Astrocyte of the spinal cord (primary cell): ENCODE results near the gene SDCCAG8.

Experiments
- DNase-seq: peaks from one replicate; pipeline ENCODE4 v3.0.0; 2011; ENCODE audit warnings: low read depth, low spot score
- H3K4me3 ChIP-seq: 2 replicates; pipeline ENCODE4 v1.5.1; 2011; ENCODE audit warnings: low read depth, mild to moderate bottlenecking, low read length, moderate library complexity
- in situ Hi-C: cut with HindIII; loops from 2 replicates; pipeline ENCODE4 v1.10.0; 2017; ENCODE audit warnings: low sequenced_read_pairs
- TF ChIP-seq, protein P1 (sequence below): IDR thresholded peaks from 2 replicates; pipeline ENCODE4 v1.5.1; 2012; ENCODE audit warnings: low read depth, mild to moderate bottlenecking, low read length, inconsistent platforms

The SDCCAG8 gene

DNA sequence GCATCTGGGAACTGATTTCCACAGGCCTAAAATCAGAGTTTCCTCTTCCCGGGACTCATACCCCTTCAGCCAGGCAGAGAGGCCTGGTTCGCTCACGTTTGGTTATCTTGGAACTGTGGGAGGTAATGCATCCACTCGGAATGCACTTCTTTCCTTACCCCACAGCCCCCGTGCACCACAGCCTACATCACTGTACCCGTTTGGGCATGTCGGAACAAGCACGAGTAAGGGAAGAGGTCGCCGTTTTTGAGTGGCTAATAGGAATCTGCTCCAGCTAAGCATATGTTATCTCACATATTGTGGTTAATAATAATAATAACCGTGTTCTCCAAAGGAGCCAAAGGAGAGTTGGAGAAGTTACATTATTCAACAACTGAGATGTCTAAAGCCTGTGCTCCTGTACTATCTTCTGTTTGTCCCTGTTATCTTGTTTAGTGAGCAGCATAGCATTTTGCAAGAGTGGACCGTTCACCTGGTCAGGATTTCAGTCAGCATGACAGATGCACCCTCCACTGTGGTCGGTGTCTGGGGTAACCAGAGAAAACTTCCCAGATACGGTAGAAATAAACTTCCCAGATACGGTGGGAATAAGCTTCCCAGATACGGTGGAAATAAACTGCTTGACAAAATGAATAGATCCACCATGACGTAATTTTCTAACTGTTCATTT is 198.6 kb downstream of the SDCCAG8 start:
- no peak for DNase-seq
- in situ Hi-C loops: no loop called here
- TF ChIP-seq, protein P1, sequence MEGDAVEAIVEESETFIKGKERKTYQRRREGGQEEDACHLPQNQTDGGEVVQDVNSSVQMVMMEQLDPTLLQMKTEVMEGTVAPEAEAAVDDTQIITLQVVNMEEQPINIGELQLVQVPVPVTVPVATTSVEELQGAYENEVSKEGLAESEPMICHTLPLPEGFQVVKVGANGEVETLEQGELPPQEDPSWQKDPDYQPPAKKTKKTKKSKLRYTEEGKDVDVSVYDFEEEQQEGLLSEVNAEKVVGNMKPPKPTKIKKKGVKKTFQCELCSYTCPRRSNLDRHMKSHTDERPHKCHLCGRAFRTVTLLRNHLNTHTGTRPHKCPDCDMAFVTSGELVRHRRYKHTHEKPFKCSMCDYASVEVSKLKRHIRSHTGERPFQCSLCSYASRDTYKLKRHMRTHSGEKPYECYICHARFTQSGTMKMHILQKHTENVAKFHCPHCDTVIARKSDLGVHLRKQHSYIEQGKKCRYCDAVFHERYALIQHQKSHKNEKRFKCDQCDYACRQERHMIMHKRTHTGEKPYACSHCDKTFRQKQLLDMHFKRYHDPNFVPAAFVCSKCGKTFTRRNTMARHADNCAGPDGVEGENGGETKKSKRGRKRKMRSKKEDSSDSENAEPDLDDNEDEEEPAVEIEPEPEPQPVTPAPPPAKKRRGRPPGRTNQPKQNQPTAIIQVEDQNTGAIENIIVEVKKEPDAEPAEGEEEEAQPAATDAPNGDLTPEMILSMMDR: no peak
- no peak overlapping the region for H3K4me3 ChIP-seq

DNA sequence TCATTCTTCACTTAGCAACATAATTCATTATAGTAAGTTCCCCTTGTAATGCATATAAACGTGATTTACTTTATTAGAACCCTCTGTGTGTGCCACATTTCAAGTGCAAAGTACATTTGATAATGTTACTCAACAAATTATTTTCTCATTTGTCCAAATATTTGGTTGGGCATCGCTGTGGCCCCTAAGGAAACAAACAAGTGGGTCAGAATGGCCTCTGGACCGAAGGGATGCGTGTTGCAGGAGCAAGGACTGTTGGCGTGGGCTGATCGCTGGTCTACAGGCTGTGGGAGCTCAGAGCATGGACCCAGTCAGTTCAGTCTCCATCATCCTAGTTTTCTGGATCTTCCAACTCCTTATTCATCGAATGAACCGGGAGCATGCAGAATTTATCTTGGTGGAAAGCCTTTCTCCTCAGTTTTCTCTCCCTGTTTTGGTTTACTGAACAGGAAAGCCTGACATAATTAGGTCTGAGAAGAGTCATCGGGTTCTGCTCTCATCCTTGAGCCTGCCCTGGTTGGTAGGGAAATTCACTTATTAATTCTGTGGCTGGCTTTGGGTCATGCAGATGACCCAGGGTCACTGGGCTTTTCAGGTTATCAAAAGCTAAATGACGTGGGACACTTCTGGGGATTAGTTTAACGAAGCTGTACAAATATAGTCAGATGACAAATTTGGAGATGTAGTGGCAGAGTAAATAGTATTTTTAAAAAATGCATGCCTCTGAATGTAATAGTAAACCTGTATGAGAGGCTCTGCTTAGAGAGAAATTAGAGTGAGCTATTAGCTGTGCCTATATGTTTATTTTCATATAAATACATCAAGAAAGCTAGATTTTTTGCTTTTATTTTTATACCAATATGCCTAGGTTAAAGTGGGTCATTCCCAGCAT is 200.2 kb downstream of the SDCCAG8 start:
- no peak for DNase-seq
- TF ChIP-seq, protein P1: no peak
- no peak overlapping the region for H3K4me3 ChIP-seq
- in situ Hi-C loops: no loop called here

DNA sequence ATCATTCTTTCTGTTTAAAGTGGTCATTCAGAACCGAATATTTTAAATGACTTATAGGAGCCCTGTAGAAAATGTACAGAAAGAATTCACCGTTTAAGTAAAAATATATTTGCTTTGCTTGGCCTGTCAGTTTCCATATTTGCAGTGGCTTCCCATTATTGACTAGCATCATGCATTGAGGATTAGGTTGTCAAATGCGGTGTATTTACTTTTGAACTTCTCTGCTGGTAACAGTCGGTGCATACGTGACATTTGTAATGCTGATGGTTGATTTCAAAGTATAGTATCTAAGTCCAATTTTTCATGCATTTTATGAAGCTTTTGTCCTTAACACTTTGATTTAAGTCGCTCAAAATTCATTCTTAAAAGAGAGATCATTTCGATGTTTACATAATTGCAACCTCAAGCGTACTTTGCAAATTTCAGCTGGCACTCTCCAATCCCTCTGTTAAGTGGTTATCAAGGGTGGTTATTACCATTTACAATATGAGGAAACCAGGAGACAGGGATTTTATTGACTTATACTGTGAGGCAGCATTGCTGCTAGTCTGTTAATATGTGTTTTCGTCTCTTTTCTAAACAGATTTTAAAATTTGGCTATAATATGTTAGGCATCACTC is 201.6 kb downstream of the SDCCAG8 start:
- TF ChIP-seq, protein P1: no peak
- no peak for DNase-seq
- in situ Hi-C loops: no loop called here
- H3K4me3 ChIP-seq: no peak overlapping the region

DNA sequence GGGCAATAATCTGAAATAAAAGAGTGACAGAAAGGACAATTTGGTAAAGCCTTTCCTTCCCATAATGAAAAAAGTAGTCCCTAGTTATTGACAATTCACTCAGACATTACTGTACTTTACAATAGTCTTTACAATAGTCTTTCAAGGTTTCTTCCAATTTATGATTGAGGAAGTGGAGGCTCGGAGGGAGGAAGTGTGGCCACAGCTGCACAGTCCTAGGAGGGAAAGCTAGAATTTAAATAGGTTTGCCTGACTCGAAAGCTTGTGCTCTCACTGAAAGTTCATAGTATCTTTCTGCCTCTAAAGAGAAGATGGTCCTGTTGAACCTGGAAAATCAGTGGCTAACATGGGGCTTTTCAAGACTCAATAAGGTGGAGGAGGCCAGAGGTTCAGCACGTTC is 203.2 kb downstream of the SDCCAG8 start:
- no peak overlapping the region for H3K4me3 ChIP-seq
- TF ChIP-seq, protein P1: no peak
- in situ Hi-C loops: no loop called here
- DNase-seq: no peak

DNA sequence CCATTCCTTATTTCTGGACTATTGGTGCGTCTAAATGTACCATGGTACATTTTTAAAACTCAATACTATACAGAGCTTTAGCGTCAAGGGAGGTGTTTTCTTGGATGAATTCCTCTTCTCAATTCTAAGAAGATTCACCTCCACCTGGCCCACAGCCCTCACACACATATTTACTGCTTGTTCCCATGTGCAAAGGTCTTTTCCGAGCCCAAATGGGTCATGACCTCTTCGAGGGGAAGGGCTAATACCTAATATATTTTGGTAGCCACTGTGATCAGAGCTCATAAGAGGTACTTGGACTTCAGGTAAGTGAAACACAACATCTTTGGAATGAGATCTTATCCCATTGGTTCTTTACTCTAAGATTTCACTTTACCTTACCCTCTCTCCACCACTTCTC is 205.9 kb downstream of the SDCCAG8 start:
- no peak for DNase-seq
- no peak overlapping the region for H3K4me3 ChIP-seq
- TF ChIP-seq, protein P1: no peak
- in situ Hi-C loops: no loop called here

DNA sequence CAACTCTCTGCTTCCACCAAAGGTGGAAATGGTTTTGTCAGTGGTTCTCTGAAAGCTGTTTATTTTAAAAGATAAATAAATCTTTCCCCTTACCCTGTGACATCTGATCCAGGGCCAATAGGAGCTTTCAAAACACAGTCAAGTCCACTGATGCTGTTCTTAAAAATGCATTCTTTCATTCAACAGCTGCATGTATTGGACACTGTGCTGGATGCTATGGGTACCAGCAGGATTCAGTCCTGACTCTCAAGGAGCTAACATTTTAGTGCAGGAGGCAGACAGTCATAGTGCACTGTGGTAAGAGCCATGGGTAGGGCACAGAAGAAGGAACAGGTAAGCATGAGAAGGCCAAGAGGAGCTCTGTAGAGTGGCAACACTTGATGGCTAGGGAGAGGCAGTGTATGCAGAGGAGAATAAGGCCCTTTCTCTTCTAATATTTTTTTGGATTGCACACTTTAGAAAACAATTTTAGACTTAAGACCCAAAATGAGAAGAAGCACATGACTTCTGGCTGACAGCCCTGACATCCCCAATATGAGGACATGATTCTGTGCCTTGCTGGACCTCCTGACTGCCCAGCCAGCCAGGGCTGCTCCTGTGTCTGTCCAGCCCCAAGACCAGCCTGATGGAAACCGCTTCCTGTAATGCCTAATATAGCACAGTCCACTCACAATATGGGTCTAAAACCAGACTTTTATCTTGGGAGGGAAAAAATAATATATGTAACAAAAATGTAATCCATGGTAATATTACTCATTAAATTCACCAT is 207.3 kb downstream of the SDCCAG8 start:
- H3K4me3 ChIP-seq: no peak overlapping the region
- in situ Hi-C loops: no loop called here
- DNase-seq: no peak
- TF ChIP-seq, protein P1: no peak
